Suprapubic skin (tissue), 4 donors: ENCODE measurements around the gene TBC1D19.

Source experiments
- POLR2A ChIP-seq, 2 donors: fragments of 450-650 bp; IDR thresholded peaks; one replicate each; pipeline ENCODE4 v1.6.1; 2017; ENCODE audit warnings: antibody characterized with exemption in 2 of 2, mild to moderate bottlenecking in 2 of 2, moderate library complexity in 2 of 2
- POLR2AphosphoS5 ChIP-seq, 3 donors: sonication (generic); formaldehyde crosslinking; IDR thresholded peaks; one replicate each; pipeline ENCODE4 v1.6.1; 2017; ENCODE audit warnings: antibody characterized with exemption in 3 of 3
- TF ChIP-seq, protein P1 (sequence below), 2 donors: fragments of 200-600 bp in 1 of 2; fragments of 450-650 bp in 1 of 2; sonication (generic) in 1 of 2; IDR thresholded peaks; one replicate each; pipeline ENCODE4 v1.5.1; 2016 to 2019; ENCODE audit warnings: antibody characterized with exemption in 2 of 2, mild to moderate bottlenecking in 1 of 2, moderate library complexity in 1 of 2

DNA sequence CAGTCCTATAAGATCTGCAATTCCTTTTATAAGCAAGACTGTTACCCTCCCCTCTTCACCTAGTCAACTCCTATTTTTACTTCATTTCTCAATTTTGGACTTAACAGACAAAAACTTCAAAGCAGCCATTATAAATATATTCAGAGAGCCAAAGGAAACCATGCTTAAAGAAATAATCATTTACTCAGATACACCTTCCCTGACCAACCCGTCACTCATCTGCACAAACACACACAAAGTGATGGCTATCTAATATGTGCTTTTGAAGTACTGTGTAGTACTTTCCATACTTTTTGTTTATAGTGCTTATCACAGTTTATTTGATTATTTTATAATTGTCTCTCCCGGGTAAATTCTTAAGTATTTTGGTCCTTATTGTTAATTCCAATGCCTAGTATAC is 117.2 kb downstream of the TBC1D19 start:
- TF ChIP-seq, protein P1, sequence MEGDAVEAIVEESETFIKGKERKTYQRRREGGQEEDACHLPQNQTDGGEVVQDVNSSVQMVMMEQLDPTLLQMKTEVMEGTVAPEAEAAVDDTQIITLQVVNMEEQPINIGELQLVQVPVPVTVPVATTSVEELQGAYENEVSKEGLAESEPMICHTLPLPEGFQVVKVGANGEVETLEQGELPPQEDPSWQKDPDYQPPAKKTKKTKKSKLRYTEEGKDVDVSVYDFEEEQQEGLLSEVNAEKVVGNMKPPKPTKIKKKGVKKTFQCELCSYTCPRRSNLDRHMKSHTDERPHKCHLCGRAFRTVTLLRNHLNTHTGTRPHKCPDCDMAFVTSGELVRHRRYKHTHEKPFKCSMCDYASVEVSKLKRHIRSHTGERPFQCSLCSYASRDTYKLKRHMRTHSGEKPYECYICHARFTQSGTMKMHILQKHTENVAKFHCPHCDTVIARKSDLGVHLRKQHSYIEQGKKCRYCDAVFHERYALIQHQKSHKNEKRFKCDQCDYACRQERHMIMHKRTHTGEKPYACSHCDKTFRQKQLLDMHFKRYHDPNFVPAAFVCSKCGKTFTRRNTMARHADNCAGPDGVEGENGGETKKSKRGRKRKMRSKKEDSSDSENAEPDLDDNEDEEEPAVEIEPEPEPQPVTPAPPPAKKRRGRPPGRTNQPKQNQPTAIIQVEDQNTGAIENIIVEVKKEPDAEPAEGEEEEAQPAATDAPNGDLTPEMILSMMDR (IDR thresholded peaks at IDR 0.05) = no peak
- TF ChIP-seq POLR2A (IDR thresholded peaks at IDR 0.05) = no peak
- TF ChIP-seq POLR2AphosphoS5 (IDR thresholded peaks at IDR 0.05) = no peak
